HG03520 (cell line): ENCODE measurements around the gene KIFC1.

Experiments
- ATAC-seq: cut with Tn5 transposase; IDR thresholded peaks from one replicate; pipeline ENCODE4 v1.9.1; 2021; ENCODE audit warnings: mild to moderate bottlenecking, moderate library complexity; ENCODE audit not compliant: unreplicated experiment

Gene KIFC1

DNA sequence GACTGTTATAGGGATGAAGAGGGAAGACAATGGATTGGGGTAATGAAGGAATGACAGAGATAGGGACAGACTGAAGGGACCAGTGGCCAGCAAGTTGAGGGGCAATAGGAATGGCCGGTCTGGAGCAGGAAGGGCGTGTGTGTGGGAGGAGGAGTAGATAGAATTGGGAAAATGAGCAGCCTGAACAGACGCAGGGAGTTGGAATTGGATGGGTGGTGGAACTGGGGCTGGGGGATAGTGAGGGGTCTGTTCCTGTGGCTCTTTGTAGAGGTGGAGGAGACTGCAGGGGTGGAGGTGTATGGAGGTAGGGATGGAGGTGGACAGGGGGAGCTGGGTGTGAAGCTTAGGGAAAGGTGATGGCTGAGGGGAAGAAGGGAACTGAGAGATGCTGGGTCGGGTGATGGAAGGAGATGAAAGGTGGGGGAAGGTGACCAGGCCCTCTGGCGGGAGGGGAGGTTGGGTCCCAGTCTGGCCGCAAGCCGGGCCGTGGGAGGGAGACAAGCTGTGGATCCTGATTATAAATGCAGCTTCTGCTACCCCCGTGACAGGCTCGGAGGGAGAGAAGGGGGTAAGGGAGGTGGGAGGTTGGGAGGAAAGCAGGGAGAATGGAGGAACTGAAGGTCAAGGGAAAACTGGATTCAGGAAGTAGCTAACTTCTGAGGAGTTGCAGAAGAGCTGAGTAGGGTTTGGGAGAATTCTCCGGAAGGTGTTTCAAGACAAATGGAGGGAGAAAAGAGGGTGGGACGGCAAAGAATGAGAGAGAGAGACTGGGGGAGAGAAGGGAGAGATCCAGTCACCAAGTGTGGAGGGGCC lies 33.4 kb downstream of the KIFC1 start:
- ATAC-seq = no peak

DNA sequence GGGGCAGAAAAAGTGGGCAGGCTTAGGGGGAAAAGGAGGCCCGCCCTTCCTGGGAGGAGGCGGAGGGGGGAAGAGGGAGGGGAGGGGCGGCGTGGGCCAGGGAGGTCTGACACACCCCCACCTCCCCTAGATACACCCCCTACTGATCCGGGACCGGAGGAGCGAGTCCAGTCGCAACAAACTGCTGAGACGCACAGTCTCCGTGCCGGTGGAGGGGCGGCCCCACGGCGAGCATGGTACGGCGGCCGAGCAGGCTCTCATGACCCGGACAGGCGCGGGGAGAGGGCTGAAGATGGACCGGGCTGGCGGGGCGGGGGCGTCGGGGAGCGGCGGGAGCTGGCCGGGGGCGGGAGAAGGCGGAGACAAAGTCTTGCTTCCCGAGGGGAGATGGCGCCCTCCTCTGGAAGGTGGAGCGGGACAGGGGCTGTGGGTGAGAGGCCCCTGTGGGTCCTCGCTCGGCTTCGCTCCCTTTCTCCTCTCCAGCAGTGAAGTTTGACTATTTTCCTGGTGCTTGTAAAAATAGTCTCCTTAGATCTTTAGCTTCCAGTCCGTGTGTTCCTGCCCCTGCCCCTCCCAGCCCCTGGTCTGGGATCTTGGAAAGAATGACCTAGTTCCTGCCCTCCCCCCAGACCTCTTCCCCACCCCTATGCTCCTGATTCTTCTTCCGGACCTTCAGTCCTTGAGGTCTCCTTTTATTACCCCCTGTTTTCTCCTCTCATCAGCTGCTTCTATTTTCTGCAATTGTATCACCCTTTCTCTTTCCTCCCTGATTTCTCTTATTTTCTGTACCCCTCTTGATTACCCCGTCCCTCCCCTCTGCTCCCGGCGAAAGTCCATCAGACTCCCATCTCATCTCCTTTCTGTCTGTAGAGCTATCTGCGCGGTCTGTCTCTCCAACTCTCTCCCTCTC lies 34.3 kb downstream of the KIFC1 start:
- ATAC-seq = no peak

DNA sequence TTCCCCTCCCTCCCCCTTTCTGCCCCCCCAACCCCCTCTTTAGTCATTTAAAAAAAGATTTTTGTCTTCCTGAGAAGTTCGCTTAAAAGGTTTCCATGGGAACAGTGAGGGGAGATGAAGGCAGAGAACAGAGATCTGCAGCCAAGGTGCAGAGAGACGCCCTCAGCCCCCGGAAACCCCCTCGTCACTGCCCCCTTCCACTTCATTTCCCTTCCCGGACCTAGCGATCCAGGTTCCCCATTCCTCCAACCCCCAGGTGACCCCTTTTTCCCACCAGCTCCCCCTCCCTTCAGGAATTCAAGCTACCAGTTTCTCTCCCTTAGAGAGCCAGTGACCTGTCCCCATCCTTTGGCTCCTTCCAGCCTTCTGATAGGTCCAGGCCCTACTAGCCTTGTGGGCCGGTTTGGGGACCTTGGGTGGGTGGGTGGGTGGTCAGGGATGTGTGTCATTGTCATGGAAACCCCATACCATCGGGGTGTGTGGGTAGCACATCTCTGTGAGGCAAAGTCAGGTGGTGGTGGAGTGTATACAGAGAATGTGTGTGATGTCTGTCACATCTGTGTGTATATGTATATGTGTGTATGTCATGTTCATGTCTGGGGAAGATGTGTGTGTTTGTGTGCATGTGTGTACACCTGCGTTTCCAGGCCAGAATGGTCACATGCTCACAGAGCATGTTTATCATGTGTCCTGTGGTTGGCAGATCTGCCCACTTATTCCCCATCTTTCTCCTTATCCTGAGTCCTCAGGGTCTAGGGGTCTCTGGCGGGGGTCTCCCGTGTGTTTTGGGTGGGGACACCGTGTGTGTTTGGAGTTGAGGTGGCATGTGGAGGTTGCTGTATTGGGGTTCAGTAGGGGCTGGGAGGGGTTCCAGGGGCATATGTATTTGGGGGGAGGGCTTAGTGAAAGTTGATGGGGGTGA lies 35.2 kb downstream of the KIFC1 start:
- no peak for ATAC-seq

DNA sequence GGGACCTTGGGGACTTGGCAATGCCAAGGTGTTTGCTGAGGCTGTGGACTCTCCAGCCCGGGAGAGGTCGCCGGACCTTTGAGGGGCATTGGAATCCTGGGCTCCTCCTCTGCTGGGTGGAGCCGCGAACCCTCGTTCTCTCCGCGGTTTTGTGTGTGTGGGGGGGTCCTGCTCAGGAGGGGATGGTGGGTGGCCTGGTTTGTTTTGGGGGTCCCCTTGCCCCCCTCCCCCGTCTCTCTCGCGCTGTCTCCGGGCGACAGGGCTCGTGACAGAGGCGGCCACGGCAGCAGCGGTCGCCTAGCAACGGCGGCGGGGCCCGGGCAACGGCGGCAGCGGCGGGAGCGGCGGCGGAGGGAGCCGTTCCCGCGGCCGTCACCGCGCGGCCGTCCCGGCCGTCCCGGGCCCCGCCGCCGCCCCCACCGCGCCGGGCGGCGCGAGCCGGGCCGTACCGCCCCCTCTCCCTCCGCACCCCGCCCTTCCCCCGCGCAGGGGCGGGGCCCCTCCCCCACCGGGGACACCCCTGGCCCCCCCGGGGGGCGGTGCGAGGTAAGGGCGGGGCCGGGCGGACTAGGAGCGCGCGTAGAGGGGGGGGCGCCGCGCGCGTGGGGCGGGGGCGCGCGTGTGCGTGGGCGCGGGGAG lies 36.1 kb downstream of the KIFC1 start:
- no peak for ATAC-seq

DNA sequence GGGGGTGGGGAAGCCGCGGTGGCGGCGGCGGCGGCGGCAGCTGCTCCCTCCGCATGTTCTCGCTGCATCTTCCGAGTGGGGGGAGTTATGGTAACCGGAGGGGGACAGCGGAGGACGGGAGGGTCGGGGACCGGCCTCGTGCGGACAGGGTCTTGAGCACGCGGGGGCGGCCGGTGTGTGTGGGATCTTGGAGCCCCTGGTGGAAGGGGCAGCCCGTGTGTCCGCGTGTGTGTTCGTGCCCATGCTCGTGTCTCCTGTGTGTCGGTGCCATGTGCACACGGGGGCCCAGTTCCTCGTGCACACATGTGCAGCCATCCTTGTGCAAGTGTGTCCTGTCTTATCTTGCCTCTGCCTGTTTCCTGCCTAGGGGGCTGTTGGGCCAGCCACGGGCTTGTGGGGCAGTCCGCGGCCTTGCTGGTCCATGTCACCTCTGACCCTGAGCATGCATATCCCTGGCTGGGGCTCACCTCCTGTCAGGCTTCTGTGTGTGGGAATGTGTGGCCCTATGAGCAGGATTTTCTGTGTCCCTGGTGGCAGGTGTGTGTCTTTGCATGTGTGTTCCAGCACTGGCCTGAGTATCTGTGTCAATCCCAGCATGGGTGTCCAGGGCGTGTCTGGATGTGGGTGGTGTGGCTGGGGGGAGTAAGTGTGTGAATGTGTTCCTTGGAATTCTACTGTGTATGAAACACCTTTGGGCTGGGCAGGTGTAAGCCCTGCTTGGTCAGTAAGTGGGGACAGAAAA lies 36.8 kb downstream of the KIFC1 start:
- ATAC-seq = no peak

DNA sequence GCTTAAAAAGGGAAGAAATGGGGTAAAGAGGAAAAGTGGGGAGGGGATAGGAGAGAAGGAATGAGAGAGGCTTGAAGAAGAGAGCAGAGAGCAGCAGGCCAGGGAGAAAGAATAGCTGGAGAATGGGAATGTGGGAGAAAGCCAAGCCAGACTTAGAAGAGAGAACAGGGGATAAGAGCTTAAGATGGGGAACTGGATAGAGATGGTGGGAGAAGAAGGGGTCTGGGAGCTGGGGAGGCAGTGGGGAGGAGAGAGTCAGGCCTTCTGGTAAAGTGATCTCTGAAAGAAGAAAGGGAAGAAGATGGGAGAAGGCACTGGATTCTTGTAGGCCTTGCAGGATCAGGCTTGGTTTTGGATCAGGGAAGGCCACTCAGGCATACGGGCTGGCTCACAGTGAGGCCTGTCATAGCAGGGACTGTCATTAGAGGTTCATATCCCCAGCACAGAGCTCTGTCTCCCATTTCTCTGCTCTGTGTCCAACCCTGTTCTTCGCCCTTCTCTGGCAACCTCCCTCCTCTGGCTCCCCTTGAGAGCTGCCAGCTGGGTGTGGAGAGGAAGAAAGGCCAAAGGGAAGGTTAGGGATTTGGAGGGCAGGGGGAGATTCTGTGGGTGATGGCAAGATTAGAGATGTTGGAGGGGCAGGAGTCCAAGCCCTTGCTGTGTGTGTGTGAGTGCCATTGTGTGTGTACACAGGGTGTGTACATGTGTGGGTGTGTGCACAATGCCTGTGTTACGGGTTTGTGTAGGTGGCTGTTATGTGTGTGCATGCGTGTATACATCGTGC lies 37.5 kb downstream of the KIFC1 start:
- ATAC-seq = no peak

DNA sequence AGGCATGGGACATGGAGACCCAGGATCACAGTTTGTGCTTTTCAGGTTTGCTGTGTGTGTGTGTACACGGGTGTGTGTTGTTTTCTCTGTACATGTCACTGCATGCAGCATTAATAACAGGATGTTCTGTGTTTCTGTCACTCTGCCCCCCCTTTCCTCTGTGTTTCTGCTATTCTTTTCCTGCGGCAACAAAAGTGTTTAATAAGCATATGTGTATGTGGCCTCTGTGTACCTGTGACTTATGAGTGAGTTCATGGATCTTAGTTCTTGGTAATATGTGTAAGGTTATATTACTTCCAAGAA lies 38.1 kb downstream of the KIFC1 start:
- ATAC-seq = no peak

DNA sequence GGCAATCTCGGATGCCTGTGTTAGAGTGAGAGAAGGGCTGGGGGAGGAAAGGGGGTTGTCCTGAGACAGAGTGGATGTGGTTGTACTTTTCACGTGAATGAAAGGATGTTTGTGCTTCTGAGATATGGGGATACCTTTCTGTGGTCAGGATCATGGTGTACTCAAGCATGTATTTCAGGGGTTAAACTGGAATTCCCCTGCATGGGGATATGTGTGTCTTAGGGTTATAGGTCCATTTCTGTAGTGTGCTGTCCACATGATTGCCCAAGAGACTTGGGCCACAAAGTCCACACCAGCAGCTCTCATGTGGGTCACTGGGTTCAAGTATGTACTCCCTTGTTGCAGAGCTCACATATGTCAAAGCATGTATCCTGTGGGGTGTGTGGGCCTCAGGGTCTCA lies 38.7 kb downstream of the KIFC1 start:
- ATAC-seq = no peak

DNA sequence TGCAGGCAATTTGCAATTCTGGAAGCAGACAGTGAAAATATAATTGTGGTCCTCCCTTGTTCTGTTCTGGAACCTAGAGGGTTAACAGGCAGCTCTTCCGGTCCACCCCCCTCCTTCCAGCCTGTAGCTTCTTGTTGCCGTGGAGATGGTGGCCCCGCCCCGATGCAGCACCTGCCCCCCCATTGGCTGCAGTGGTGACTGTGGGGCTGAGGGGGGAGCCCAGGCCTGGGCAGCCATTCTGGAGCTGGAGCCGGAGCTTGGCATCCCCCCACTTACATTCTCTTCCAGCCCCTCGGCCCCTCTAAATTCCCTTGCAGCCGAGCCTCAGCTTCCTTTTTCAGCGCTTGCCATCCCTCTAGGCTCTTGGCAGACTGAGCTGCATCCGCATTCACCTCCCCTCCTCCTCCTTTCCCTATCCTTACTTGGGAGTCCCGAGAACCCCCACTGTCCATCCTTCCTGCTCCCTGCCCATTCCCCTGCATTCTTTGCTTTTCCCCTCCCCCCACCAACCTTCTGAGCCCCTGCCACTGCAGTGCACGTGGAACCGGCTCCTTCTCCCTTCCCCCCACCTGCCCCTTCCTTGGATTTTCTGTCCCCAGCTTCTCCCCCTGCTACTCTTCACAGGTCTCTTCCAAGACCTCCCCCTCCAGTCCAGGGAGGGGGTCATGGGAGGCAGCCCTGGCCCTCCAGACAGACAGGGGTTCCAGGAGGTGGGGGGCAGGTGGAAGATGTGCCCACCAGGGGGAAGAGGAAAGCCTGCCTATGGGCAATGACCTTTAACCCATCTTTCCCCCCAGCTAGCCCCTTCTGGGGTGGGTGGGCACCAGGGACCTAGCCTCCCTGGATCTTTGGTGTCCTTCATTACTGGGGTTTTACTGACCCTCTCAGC lies 39.6 kb downstream of the KIFC1 start:
- no peak for ATAC-seq

DNA sequence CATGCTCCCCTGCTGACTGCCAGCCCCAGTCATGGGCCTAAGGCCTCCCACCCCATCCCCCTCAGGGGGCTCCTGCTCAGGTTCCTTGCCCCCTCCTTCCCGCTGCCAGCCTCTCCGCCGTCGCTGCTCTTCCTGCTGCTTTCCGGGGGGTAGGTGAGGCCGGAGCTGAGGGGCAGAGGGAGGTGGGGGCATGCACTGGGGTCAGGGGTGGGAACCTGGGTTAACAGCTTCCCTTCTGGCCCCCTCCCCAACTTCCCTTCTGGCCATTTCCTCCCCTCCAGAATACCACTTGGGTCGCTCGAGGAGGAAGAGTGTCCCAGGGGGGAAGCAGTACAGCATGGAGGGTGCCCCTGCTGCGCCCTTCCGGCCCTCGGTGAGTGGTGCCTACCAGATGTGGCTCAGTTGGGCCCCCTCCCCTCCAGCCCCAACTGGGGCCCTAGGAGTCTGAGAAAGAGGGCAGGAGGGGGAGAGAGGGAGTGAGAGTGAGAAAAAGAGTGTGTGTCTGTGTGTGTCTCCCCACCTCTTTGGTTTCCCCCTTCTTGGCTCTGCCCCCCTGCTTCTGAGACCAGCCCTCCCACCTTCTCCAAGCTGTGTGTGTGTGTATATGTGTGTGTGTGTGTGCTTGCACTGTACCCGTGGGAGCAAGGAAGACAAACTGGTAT lies 40.4 kb downstream of the KIFC1 start:
- ATAC-seq = no peak

DNA sequence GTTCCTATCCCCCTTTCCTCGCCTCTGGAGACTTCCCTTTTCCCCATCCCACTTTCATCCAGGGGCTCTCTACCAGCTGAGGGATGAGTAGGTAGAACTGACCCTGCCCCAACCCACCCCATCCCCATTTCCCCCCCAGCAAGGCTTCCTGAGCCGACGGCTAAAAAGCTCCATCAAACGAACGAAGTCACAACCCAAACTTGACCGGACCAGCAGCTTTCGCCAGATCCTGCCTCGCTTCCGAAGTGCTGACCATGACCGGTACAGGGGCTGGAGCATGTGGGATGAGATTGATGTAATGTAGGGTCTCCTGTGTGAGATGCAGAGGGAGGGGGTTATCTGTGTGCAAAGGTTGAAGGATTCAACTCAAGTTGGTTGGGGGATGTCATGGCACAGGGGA lies 40.9 kb downstream of the KIFC1 start:
- ATAC-seq = no peak

DNA sequence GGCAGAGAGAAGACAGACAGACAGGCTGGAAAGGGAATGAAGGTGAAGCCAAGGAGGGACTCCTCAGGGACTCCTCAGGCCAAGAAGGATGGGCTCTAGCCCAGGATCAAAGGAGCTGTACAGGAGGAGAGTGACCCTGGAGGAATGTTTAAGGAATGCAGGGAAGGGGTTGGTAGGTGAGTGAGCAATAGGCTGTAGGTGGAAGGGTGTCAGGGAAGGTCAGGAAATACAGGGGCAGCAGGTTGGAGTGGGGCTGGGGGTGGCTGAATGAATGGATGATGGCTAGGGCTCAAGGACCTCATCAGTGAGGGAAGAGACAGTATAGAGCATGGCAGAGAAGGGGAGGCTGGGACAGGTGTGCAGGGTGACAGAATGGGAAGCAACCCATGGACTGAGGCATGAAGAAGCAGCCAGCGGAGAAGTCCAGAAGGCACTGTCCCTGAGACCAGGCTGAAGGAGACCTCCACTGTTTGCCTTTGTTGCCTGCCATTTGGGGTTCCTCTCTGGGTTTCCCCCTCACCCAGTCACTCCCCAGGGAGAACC lies 41.4 kb downstream of the KIFC1 start:
- ATAC-seq = no peak

DNA sequence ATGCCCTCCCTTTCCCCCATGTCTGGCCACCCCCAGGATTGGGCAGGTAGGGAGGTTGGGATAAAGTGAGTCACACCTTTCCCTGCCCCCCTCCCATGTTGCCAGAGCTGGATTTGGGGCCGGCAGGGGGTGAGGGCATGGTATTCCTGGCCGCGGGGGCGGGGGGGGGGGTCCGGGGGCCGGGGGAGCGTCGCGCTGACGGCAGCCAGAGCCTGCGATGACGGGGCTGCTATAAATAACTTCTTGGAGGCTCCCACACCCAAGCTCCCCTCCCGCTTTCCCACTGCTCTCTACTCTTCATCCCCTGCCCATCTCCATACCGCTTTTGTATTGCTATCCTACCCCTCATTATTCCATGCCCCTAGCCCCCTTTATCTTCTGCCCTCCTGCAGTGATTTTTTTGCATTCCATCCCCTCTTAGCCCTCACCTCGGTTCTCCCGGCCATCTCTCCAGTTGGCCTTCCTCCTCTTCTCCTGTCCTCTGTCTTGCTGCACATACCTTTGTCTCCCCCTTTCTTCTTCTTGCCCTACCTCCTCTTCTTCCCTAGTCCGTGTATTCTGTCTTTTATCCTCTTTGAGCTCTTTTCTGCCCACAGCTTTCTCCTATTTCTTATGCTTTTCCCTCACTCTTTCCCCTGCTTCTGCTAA lies 42.0 kb downstream of the KIFC1 start:
- no peak for ATAC-seq

DNA sequence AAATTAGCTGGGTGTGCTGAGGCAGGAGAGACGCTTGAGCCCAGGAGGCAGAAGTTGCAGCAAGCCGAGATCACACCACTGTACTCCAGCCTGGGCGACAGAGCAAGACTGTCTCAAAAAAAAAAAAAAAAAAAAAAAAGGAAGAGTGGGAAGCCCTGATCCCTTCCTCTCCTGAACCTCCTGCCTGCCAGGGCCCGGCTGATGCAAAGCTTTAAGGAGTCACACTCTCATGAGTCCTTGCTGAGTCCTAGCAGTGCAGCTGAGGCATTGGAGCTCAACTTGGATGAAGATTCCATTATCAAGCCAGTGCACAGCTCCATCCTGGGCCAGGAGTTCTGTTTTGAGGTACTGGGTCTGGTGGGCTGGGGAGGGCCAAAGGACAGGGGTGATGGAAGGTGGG lies 43.3 kb downstream of the KIFC1 start:
- ATAC-seq = no peak

DNA sequence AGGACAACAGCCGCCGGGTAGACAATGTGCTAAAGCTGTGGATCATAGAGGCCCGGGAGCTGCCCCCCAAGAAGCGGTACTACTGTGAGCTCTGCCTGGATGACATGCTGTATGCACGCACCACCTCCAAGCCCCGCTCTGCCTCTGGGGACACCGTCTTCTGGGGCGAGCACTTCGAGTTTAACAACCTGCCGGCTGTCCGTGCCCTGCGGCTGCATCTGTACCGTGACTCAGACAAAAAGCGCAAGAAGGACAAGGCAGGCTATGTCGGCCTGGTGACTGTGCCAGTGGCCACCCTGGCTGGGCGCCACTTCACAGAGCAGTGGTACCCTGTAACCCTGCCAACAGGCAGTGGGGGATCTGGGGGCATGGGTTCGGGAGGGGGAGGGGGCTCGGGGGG lies 46.0 kb downstream of the KIFC1 start:
- no peak for ATAC-seq

DNA sequence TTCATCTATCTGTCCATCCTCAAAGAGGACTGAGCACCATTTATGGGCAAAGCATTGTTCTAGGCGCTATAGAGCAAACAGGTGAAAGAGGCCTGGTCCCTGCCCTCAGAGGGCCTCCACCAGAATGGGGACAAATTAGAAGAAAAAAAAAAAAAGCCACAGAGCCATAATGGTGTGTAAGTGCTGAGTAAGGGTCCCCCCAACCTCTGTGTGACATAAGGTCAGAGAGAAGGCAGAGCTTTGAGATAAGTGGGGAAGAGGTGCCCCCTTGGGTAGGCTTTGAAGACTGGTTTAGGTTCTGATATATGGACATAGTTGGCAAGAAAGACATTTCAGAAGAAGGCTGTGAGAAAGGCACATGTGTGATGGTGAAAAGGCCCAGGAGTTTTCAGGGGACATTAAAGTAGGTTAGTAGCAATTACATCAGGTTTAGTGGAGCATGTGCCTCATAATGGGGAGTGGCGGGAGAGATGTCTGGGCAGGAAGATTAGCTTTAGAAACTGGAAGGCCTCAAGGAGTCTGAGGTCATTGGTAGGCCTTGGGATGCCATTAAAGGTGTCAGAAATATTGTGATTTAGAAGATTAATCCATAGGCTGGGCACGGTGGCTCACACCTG lies 47.5 kb downstream of the KIFC1 start:
- ATAC-seq = no peak
